HL-60 (cell line): ENCODE results near the gene HS6ST3.

ENCODE experiments used
- DNase-seq, 2 experiments: peaks; one replicate each; pipeline ENCODE4 v3.0.0-alpha.2; 2010 to 2020; ENCODE audit warnings: low read depth in 1 of 2, low spot score in 1 of 2
- H3K27ac ChIP-seq: fragments of 250-450 bp; sonication (Bioruptor Pico); replicated peaks from 2 replicates; pipeline ENCODE4 v1.5.1; 2020; ENCODE audit warnings: mild to moderate bottlenecking, moderate library complexity
- H3K27me3 ChIP-seq: fragments of 250-450 bp; sonication (Bioruptor Pico); 2 replicates; pipeline ENCODE4 v1.5.1; 2021; ENCODE audit warnings: mild to moderate bottlenecking, moderate library complexity; ENCODE audit not compliant: insufficient read depth, poor library complexity, severe bottlenecking
- H3K4me3 ChIP-seq: replicated peaks from 2 replicates; pipeline ENCODE4 v1.5.1; 2011; ENCODE audit warnings: mild to moderate bottlenecking, control low read depth, low read length; ENCODE audit not compliant: insufficient read depth
- CTCF ChIP-seq: IDR thresholded peaks from one replicate; pipeline ENCODE4 v1.5.1; 2011; ENCODE audit warnings: low read length, control low read depth, inconsistent platforms; ENCODE audit not compliant: insufficient read depth
- GABPA ChIP-seq: IDR thresholded peaks from 2 replicates; pipeline ENCODE4 v1.6.1; 2012; ENCODE audit warnings: low read depth
- POLR2AphosphoS5 ChIP-seq: IDR thresholded peaks from 2 replicates; pipeline ENCODE4 v1.6.1; 2012; ENCODE audit warnings: low read depth
- REST ChIP-seq: IDR thresholded peaks from 2 replicates; pipeline ENCODE4 v1.6.1; 2012; ENCODE audit warnings: low read depth; ENCODE audit not compliant: insufficient replicate concordance
- SPI1 ChIP-seq: IDR thresholded peaks from 2 replicates; pipeline ENCODE4 v1.6.1; 2012; ENCODE audit warnings: low read depth, mild to moderate bottlenecking, borderline replicate concordance

Gene HS6ST3

GRCh38 chr13:96193728-96194310, 103.9 kb downstream of the HS6ST3 start:
- H3K27ac ChIP-seq: no peak overlapping the region
- no peak for DNase-seq
- TF ChIP-seq POLR2AphosphoS5 (no peak), SPI1 (no peak), REST (no peak), GABPA (no peak), CTCF (no peak)
- H3K4me3 ChIP-seq: no peak overlapping the region
- peaks cover 7% of the 10 kb centered on the region for H3K27me3 ChIP-seq

- Histone ChIP-seq H3K27ac (no peak overlapping the region), H3K4me3 (no peak overlapping the region), H3K27me3 (peaks cover 7% of the 10 kb centered on the region)
- TF ChIP-seq REST (no peak), GABPA (no peak), SPI1 (no peak), CTCF (no peak), POLR2AphosphoS5 (no peak)
- DNase-seq: no peak
Measured at GRCh38 chr13:96198038-96198437, 108.1 kb downstream of the HS6ST3 start.

- H3K27ac ChIP-seq: no peak overlapping the region
- TF ChIP-seq SPI1: no peak
- TF ChIP-seq CTCF: no peak
- TF ChIP-seq REST: no peak
- no peak for TF ChIP-seq POLR2AphosphoS5
- TF ChIP-seq GABPA: no peak
- no peak for DNase-seq
- no peak overlapping the region for H3K4me3 ChIP-seq
- peaks cover 7% of the 10 kb centered on the region for H3K27me3 ChIP-seq
Measured at GRCh38 chr13:96199315-96199714, 109.4 kb downstream of the HS6ST3 start.
